Measurements from ENCODE around the gene IL12RB2.
"Not testable (repeated sequence)": the region's sequence is repeated elsewhere in the genome, so short reads cannot be mapped to it uniquely, and the experiment has no call there.

IL12RB2 gene

GRCh38 chr1:67441183-67441582 lies 133.5 kb downstream of the IL12RB2 start:
- no peak for TF ChIP-seq POLR2A (IDR thresholded peaks at IDR 0.05; ENCODE audit: extremely low read depth, insufficient read length)
- no peak for TF ChIP-seq MYC (IDR thresholded peaks at IDR 0.05; ENCODE audit: low read depth, low read length)
- no peak for TF ChIP-seq MAX (IDR thresholded peaks at IDR 0.05; ENCODE audit: low read depth, low read length)
- TF ChIP-seq, protein P1, sequence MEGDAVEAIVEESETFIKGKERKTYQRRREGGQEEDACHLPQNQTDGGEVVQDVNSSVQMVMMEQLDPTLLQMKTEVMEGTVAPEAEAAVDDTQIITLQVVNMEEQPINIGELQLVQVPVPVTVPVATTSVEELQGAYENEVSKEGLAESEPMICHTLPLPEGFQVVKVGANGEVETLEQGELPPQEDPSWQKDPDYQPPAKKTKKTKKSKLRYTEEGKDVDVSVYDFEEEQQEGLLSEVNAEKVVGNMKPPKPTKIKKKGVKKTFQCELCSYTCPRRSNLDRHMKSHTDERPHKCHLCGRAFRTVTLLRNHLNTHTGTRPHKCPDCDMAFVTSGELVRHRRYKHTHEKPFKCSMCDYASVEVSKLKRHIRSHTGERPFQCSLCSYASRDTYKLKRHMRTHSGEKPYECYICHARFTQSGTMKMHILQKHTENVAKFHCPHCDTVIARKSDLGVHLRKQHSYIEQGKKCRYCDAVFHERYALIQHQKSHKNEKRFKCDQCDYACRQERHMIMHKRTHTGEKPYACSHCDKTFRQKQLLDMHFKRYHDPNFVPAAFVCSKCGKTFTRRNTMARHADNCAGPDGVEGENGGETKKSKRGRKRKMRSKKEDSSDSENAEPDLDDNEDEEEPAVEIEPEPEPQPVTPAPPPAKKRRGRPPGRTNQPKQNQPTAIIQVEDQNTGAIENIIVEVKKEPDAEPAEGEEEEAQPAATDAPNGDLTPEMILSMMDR (IDR thresholded peaks at IDR 0.05; ENCODE audit: low read depth, low read length), result no peak
- H3K4me3 ChIP-seq (ENCODE audit: low read depth, low read length), result no peak overlapping the region
- no peak for DNase-seq (ENCODE audit: low read depth)

GRCh38 chr1:67441739-67442281 lies 134.1 kb downstream of the IL12RB2 start:
- DNase-seq (ENCODE audit: low read depth), result no peak
- TF ChIP-seq MAX (IDR thresholded peaks at IDR 0.05; ENCODE audit: low read depth, low read length) (no peak), POLR2A (IDR thresholded peaks at IDR 0.05; ENCODE audit: extremely low read depth, insufficient read length) (no peak), MYC (IDR thresholded peaks at IDR 0.05; ENCODE audit: low read depth, low read length) (no peak)
- TF ChIP-seq, protein P1 (IDR thresholded peaks at IDR 0.05; ENCODE audit: low read depth, low read length), result no peak

DNA sequence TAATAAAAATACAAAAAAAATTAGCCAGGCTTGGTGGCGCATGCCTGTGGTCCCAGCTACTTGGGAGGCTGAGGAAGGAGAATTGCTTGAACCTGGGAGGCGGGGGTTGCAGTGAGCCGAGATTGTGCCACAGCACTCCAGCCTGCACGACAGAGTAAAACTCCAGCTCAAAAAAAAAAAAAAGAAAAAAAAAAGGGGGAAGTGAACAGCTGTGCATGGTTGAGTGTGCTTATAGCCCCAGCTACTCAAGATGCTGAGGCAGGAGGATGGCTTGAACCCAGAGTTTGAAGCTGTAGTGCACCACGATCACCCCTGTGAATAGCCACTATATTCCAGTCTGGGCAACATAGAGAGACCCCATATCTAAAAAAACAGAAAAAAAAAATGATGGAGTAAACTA lies 138.3 kb downstream of the IL12RB2 start:
- DNase-seq (ENCODE audit: low read depth); H3K4me3 ChIP-seq (ENCODE audit: low read depth, low read length): not testable (repeated sequence)

More at GRCh38 chr1:67441739-67442281, 134.1 kb downstream of the IL12RB2 start:
- H3K4me3 ChIP-seq (ENCODE audit: low read depth, low read length), result no peak overlapping the region

Measured in NB4 (cell line).